Stomach (tissue), 9 donors: ENCODE results near the gene RAB3C. TPM values are rescaled to one million over a fixed set of nuclear protein-coding genes. Genes with fewer than 3 reads are reported as not detected.

Source experiments
- DNase-seq, 2 donors: peaks; one replicate each; pipeline versions ENCODE4 v3.0.0 to v3.0.0-alpha.2; 2013 to 2019
- H3K27ac ChIP-seq, 5 donors: fragments of 200-600 bp in 4 of 5; sonication (generic) in 4 of 5; one replicate each; pipeline ENCODE4 v1.5.1; 2013 to 2019; ENCODE audit warnings: mild to moderate bottlenecking in 1 of 5, moderate library complexity in 1 of 5
- H3K27me3 ChIP-seq, 3 donors: fragments of 200-600 bp; sonication (generic); one replicate each; pipeline ENCODE4 v1.5.1; 2017 to 2019; ENCODE audit warnings: mixed run types in 1 of 3
- H3K36me3 ChIP-seq, 4 donors: fragments of 200-600 bp; sonication (generic); 1 replicate in 3 of 4; 2 replicates in 1 of 4; pipeline ENCODE4 v1.5.1; 2016 to 2019
- H3K4me1 ChIP-seq, 4 donors: fragments of 200-600 bp; sonication (generic); one replicate each; pipeline ENCODE4 v1.5.1; 2016 to 2019
- H3K4me3 ChIP-seq, 4 donors: fragments of 200-600 bp; sonication (generic) in 3 of 4; one replicate each; pipeline ENCODE4 v1.5.1; 2016 to 2019; ENCODE audit warnings: mild to moderate bottlenecking in 1 of 4
- H3K9me3 ChIP-seq, 4 donors: fragments of 200-600 bp; sonication (generic); one replicate each; pipeline ENCODE4 v1.5.1; 2016 to 2019
- EP300 ChIP-seq: sonication (generic); formaldehyde crosslinking; IDR thresholded peaks from one replicate; pipeline ENCODE4 v1.6.1; 2017; ENCODE audit warnings: antibody characterized with exemption
- POLR2A ChIP-seq, 4 donors: fragments of 450-650 bp; IDR thresholded peaks; one replicate each; pipeline ENCODE4 v1.6.1; 2016; ENCODE audit warnings: antibody characterized with exemption in 4 of 4, control low read depth in 2 of 4, mild to moderate bottlenecking in 1 of 4, moderate library complexity in 1 of 4
- POLR2AphosphoS5 ChIP-seq, 3 donors: sonication (generic); formaldehyde crosslinking; IDR thresholded peaks; one replicate each; pipeline ENCODE4 v1.6.1; 2016; ENCODE audit warnings: antibody characterized with exemption in 3 of 3
- WGBS, 5 donors: extraction: QIAGEN DNeasy Blood & Tissue Kit in 3 of 5; methylation state at CpG; one replicate each; pipeline versions ENCODE4 v1.1.5 to v1.1.7; 2013 to 2018; 5-methylcytosine and 5-hydroxymethylcytosine counted together
- intact Hi-C: fragments of 100-400 bp; cut with DNase I; formaldehyde crosslinking; loops from one replicate; pipeline ENCODE4 v1.15.1; 2023; ENCODE audit warnings: low total_unique reads
- polyA plus RNA-seq, 3 donors: library from polyadenylated mRNA; stranded (reverse); fragments of 200-250 nt; gene quantifications; one replicate each; pipeline ENCODE4 v1.2.3, GENCODE V29; 2013
- total RNA-seq, 5 donors: library from RNA; depleted of rRNA; stranded (reverse); fragments of >200 nt; gene quantifications; one replicate each; pipeline versions ENCODE4 v1.1.0 to v1.2.3, GENCODE V29; 2014 to 2016
- TF ChIP-seq, protein P1 (sequence below), 7 experiments: fragments of 450-650 bp in 4 of 7; fragments of 200-600 bp in 3 of 7; sonication (generic) in 3 of 7; IDR thresholded peaks; one replicate each; pipeline ENCODE4 v1.5.1; 2016 to 2019; ENCODE audit warnings: antibody characterized with exemption in 7 of 7, control low read depth in 2 of 7, mild to moderate bottlenecking in 1 of 7
- donor health status: healthy with polysubstance abuse.
- donor health status: Bipolar disorder and iron deficiency.
- donor health status: healthy.

The RAB3C gene
- total and polyA plus RNA-seq, 8 donors: 0.31 to 7.9 (median 2.2) TPM; not detected in 3

DNA sequence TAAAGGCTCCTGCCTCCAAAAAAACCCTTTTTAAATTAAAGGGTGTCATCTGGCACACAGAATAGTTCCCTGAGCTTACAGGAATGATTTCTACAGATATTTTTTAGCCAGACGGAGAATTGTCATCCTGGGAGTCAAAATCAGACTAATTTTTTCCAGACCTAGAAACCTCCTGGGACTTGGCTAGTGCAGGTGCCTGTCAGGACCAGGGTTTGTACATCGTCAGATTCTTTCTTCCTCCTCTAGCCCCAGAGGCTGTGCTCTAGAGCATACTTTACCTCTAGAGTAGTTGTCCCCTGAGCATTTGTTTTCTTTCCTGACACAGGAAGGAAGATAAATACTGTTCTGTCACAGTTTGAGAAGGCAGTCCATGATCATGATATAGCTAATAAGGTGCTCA is 52.5 kb downstream of the RAB3C start:
- intact Hi-C loops: no loop called here
- WGBS, 5 donors: 75 to 89% (median 85%) methylated on average over 2 of the region's 2 CpGs

DNA sequence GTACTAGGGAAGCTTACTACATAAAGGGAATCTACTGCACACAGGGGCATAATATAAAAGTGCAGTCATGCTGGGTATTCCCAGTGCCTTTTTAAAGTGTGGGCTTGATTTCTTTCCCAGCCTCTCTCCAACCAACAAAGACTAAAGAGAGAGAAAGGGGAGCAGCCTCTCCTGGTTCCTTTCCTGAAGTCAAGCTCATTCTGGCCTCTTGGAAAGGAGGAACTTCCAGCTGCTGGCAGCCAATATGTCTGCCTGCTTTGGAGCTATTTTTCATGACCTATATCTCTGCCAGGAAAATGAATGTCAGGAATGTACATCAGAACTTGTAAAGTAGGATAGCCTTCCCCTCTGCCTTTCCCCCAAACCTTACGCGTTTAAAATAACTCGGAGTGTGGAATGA is 57.1 kb downstream of the RAB3C start:
- WGBS, 5 donors: 83 to 94% (median 89%) methylated on average over 3 of the region's 3 CpGs
- H3K9me3 ChIP-seq: no peaks in the 10 kb centered on the region
- no peaks in the 10 kb centered on the region for H3K4me1 ChIP-seq
- no peak for DNase-seq
- no peaks in the 10 kb centered on the region for H3K27me3 ChIP-seq
- no peak overlapping the region for H3K4me3 ChIP-seq
- no peaks in the 10 kb centered on the region for H3K36me3 ChIP-seq
- TF ChIP-seq POLR2A (IDR thresholded peaks at IDR 0.05) (no peak), EP300 (no peak)
- no peak overlapping the region for H3K27ac ChIP-seq
- intact Hi-C loops: no loop called here

More for the DNA sequence above, 52.5 kb downstream of the RAB3C start:
- no peak overlapping the region for H3K27ac ChIP-seq
- H3K36me3 ChIP-seq: no peaks in the 10 kb centered on the region
- H3K4me3 ChIP-seq: no peak overlapping the region
- TF ChIP-seq EP300 (no peak), POLR2AphosphoS5 (IDR thresholded peaks at IDR 0.05) (no peak), POLR2A (IDR thresholded peaks at IDR 0.05) (no peak)
- TF ChIP-seq, protein P1, sequence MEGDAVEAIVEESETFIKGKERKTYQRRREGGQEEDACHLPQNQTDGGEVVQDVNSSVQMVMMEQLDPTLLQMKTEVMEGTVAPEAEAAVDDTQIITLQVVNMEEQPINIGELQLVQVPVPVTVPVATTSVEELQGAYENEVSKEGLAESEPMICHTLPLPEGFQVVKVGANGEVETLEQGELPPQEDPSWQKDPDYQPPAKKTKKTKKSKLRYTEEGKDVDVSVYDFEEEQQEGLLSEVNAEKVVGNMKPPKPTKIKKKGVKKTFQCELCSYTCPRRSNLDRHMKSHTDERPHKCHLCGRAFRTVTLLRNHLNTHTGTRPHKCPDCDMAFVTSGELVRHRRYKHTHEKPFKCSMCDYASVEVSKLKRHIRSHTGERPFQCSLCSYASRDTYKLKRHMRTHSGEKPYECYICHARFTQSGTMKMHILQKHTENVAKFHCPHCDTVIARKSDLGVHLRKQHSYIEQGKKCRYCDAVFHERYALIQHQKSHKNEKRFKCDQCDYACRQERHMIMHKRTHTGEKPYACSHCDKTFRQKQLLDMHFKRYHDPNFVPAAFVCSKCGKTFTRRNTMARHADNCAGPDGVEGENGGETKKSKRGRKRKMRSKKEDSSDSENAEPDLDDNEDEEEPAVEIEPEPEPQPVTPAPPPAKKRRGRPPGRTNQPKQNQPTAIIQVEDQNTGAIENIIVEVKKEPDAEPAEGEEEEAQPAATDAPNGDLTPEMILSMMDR (IDR thresholded peaks at IDR 0.05): no peak
- DNase-seq: no peak
- no peaks in the 10 kb centered on the region for H3K9me3 ChIP-seq
- H3K27me3 ChIP-seq: no peaks in the 10 kb centered on the region
- H3K4me1 ChIP-seq: no peaks in the 10 kb centered on the region

DNA sequence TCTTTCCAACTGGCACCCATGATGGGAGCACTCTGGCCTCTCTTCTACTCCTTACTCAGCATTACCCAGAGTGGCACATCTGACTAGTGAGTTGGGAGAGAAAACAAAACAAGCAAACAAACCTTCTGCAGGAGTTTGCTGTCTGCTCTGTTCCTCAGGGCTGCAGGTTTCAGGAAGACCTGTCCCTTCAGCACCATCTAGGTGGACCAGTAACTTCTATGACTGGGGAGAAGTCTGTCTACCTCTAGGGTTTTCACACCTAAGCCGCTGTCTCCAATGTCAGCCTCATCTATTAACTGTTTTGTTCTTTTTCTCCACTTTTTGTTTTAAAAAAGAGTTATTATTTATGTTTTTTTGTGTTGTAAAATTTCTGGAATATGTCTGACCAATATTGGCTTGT is 58.7 kb downstream of the RAB3C start:
- Histone ChIP-seq H3K27me3 (no peaks in the 10 kb centered on the region), H3K36me3 (no peaks in the 10 kb centered on the region), H3K9me3 (no peaks in the 10 kb centered on the region), H3K4me1 (no peaks in the 10 kb centered on the region), H3K27ac (no peak overlapping the region), H3K4me3 (no peak overlapping the region)
- intact Hi-C loops: no loop called here
- WGBS, 5 donors: 85 to 100% (median 91%) methylated on average over 1 of the region's 1 CpG
- TF ChIP-seq POLR2AphosphoS5 (IDR thresholded peaks at IDR 0.05) (no peak), EP300 (no peak), POLR2A (IDR thresholded peaks at IDR 0.05) (no peak)
- TF ChIP-seq, protein P1 (IDR thresholded peaks at IDR 0.05): no peak
- no peak for DNase-seq

DNA sequence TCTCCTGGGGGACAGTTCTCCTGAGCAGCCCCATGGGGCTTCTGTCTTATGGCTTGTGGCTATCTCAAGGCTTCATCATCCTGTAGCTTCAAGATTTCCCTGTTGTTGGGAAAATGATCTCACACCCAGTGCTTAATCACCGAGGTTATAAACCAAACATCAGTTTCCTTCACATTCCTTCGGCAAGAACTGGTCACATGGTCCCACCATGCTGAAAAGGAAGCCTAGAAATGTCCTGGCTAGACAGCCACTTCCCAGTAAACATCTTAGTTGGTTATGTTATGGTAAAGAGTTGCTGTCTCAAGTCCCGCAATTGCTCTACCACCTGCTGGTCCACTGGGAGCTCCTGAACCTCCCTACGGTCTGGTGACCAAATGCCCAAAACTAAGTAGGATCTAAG is 66.0 kb downstream of the RAB3C start:
- Histone ChIP-seq H3K4me1 (no peaks in the 10 kb centered on the region), H3K27ac (no peak overlapping the region), H3K27me3 (no peaks in the 10 kb centered on the region), H3K4me3 (no peak overlapping the region), H3K36me3 (no peaks in the 10 kb centered on the region), H3K9me3 (no peaks in the 10 kb centered on the region)
- DNase-seq: no peak
- intact Hi-C loops: no loop called here
- TF ChIP-seq POLR2A (IDR thresholded peaks at IDR 0.05) (no peak), POLR2AphosphoS5 (IDR thresholded peaks at IDR 0.05) (no peak), EP300 (no peak)
- TF ChIP-seq, protein P1 (IDR thresholded peaks at IDR 0.05): no peak
- WGBS, 5 donors: 71 to 91% (median 83%) methylated on average over 4 of the region's 4 CpGs

DNA sequence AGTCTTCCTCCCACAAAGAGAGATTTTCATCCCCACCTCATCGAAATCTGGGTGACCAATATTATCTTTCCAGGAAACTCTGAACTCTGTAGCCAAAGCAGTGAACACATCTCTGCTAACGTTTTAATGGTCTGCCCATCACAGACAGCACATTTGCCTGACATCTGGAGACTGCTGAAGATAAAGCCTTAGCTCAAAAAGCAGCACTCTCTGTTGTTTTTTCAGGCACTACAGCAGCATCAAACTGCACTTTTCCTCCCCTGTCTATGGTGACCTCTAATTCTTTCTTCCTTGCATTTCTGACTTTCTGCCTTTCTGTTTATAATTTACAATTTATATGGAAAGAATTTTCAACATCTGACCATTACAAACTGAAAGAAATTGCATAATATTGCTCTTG is 66.8 kb downstream of the RAB3C start:
- intact Hi-C loops: no loop called here
- no peaks in the 10 kb centered on the region for H3K36me3 ChIP-seq
- TF ChIP-seq POLR2A (IDR thresholded peaks at IDR 0.05) (no peak), EP300 (no peak), POLR2AphosphoS5 (IDR thresholded peaks at IDR 0.05) (no peak)
- TF ChIP-seq, protein P1 (IDR thresholded peaks at IDR 0.05): no peak
- H3K4me3 ChIP-seq: no peak overlapping the region
- peak in 1 of 2 donors; percentile 15 for DNase-seq
- H3K4me1 ChIP-seq: no peaks in the 10 kb centered on the region
- no peaks in the 10 kb centered on the region for H3K27me3 ChIP-seq
- H3K27ac ChIP-seq: no peak overlapping the region
- no peaks in the 10 kb centered on the region for H3K9me3 ChIP-seq
- WGBS, 5 donors: 32 to 47% (median 42%) methylated on average over 2 of the region's 2 CpGs
